ENCODE measurements around the gene TRABD2A.

GRCh38 chr2:84862006-84862405 lies 18.9 kb downstream of the TRABD2A start:
- TF ChIP-seq, protein P1, sequence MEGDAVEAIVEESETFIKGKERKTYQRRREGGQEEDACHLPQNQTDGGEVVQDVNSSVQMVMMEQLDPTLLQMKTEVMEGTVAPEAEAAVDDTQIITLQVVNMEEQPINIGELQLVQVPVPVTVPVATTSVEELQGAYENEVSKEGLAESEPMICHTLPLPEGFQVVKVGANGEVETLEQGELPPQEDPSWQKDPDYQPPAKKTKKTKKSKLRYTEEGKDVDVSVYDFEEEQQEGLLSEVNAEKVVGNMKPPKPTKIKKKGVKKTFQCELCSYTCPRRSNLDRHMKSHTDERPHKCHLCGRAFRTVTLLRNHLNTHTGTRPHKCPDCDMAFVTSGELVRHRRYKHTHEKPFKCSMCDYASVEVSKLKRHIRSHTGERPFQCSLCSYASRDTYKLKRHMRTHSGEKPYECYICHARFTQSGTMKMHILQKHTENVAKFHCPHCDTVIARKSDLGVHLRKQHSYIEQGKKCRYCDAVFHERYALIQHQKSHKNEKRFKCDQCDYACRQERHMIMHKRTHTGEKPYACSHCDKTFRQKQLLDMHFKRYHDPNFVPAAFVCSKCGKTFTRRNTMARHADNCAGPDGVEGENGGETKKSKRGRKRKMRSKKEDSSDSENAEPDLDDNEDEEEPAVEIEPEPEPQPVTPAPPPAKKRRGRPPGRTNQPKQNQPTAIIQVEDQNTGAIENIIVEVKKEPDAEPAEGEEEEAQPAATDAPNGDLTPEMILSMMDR (IDR thresholded peaks at IDR 0.05), result no peak
- no peak for TF ChIP-seq POLR2A (IDR thresholded peaks at IDR 0.05)

Data from body of pancreas (tissue), 4 donors.